Right atrium auricular region (tissue), 2 donors: ENCODE data around the gene ZYG11B. TPM values are rescaled to one million over a fixed set of nuclear protein-coding genes. Genes with fewer than 3 reads are reported as not detected.
A peak's percentile ranks its signal among the peaks of the same experiment; 100 is the strongest.

Source experiments
- DNase-seq: peaks from one replicate; pipeline ENCODE4 v3.0.0-alpha.2; 2019; ENCODE audit warnings: low spot score
- H3K27ac ChIP-seq, 2 donors: fragments of 200-600 bp; sonication (generic); 1 replicate in 1 of 2; 2 replicates in 1 of 2; pipeline ENCODE4 v1.5.1; 2016 to 2019
- H3K27me3 ChIP-seq, 2 donors: fragments of 200-600 bp; sonication (generic); one replicate each; pipeline versions ENCODE4 v1.5.1 to v1.6.0; 2017 to 2019
- H3K36me3 ChIP-seq: fragments of 200-600 bp; sonication (generic); one replicate; pipeline ENCODE4 v1.5.1; 2016
- H3K4me1 ChIP-seq, 2 donors: fragments of 200-600 bp; sonication (generic); one replicate each; pipeline versions ENCODE4 v1.5.1 to v1.6.0; 2017 to 2019
- H3K4me3 ChIP-seq, 2 donors: fragments of 200-600 bp; sonication (generic); 1 replicate in 1 of 2; 2 replicates in 1 of 2; pipeline ENCODE4 v1.5.1; 2017 to 2019; ENCODE audit warnings: mild to moderate bottlenecking in 1 of 2, moderate library complexity in 1 of 2
- H3K9me3 ChIP-seq, 2 donors: fragments of 200-600 bp; sonication (generic); one replicate each; pipeline ENCODE4 v1.5.1; 2019
- CTCF ChIP-seq, 2 donors: fragments of 200-600 bp; sonication (generic); IDR thresholded peaks; one replicate each; pipeline ENCODE4 v1.5.1; 2019; ENCODE audit warnings: antibody characterized with exemption in 2 of 2
- total RNA-seq, 2 donors: library from RNA; depleted of rRNA; stranded (reverse); fragments of >200 nt; gene quantifications; one replicate each; pipeline ENCODE4 v1.1.0, GENCODE V29; 2016

Gene ZYG11B
- total RNA-seq = 10 to 100 TPM; 44.1 to 70.7 TPM

GRCh38 chr1:52726265-52727113 lies at the start of gene ZYG11B:
TSS of gene ZYG11B (plus strand) at chr1:52726453. CDS start at chr1:52726654, 201 bp downstream.
- H3K4me3 ChIP-seq = peak within 1 kb of the TSS; percentile 93
- H3K27ac ChIP-seq = peak within 1 kb of the TSS; percentile 89 to 92
- peaks cover 0 to 20% of the 10 kb centered on the region in 2 donors for H3K4me1 ChIP-seq
- H3K27me3 ChIP-seq = no peaks in the 10 kb centered on the region
- peak; percentile 80 for DNase-seq
- no peak for TF ChIP-seq CTCF (IDR thresholded peaks at IDR 0.05)
- H3K9me3 ChIP-seq = no peaks in the 10 kb centered on the region
- H3K36me3 ChIP-seq = no peaks in the 10 kb centered on the region

GRCh38 chr1:52677076-52677806 lies 49.0 kb upstream of the ZYG11B start:
- no peak for DNase-seq

GRCh38 chr1:52679048-52679447 lies 47.2 kb upstream of the ZYG11B start:
- no peaks in the 10 kb centered on the region for H3K9me3 ChIP-seq
- H3K4me1 ChIP-seq = peaks cover 0 to 19% of the 10 kb centered on the region in 2 donors
- no peaks in the 10 kb centered on the region for H3K36me3 ChIP-seq
- no peak for DNase-seq
- H3K27me3 ChIP-seq = no peaks in the 10 kb centered on the region
- no peak overlapping the region for H3K4me3 ChIP-seq
- H3K27ac ChIP-seq = no peak overlapping the region
- TF ChIP-seq CTCF (IDR thresholded peaks at IDR 0.05) = no peak

More at GRCh38 chr1:52677076-52677806, 49.0 kb upstream of the ZYG11B start:
- no peak overlapping the region for H3K4me3 ChIP-seq
- no peaks in the 10 kb centered on the region for H3K9me3 ChIP-seq
- peaks cover 0 to 19% of the 10 kb centered on the region in 2 donors for H3K4me1 ChIP-seq
- no peak for TF ChIP-seq CTCF (IDR thresholded peaks at IDR 0.05)
- H3K36me3 ChIP-seq = no peaks in the 10 kb centered on the region
- H3K27ac ChIP-seq = no peak overlapping the region
- no peaks in the 10 kb centered on the region for H3K27me3 ChIP-seq

- no peaks in the 10 kb centered on the region for H3K36me3 ChIP-seq
- H3K27me3 ChIP-seq = no peaks in the 10 kb centered on the region
- no peaks in the 10 kb centered on the region for H3K9me3 ChIP-seq
- no peak for DNase-seq
- TF ChIP-seq CTCF (IDR thresholded peaks at IDR 0.05) = no peak
- H3K4me3 ChIP-seq = no peak overlapping the region
- peaks cover 0 to 19% of the 10 kb centered on the region in 2 donors for H3K4me1 ChIP-seq
- H3K27ac ChIP-seq = no peak overlapping the region
Measured at GRCh38 chr1:52679498-52679897, 46.8 kb upstream of the ZYG11B start.

- DNase-seq = no peak
- no peaks in the 10 kb centered on the region for H3K27me3 ChIP-seq
- no peaks in the 10 kb centered on the region for H3K36me3 ChIP-seq
- no peaks in the 10 kb centered on the region for H3K9me3 ChIP-seq
- H3K4me1 ChIP-seq = peaks cover 0 to 19% of the 10 kb centered on the region in 2 donors
- no peak for TF ChIP-seq CTCF (IDR thresholded peaks at IDR 0.05)
- no peak overlapping the region for H3K27ac ChIP-seq
- no peak overlapping the region for H3K4me3 ChIP-seq
Measured at GRCh38 chr1:52680353-52680752, 45.9 kb upstream of the ZYG11B start.
